ENCODE measurements around the gene SLC25A21. TPM values are rescaled to one million over a fixed set of nuclear protein-coding genes. Genes with fewer than 3 reads are reported as not detected.
A peak's percentile ranks its signal among the peaks of the same experiment; 100 is the strongest.

The SLC25A21 gene
- total RNA-seq, 1 donor from 2014 or later: not detected

GRCh38 chr14:36946872-36947271 lies 225.5 kb downstream of the SLC25A21 start:
- no peaks in the 10 kb centered on the region for H3K4me1 Mint-ChIP-seq
- intact Hi-C loops (cut with micrococcal nuclease): no loop called here
- H3K36me3 Mint-ChIP-seq (ENCODE audit: low read depth): no peaks in the 10 kb centered on the region
- no peak overlapping the region for H3K27ac Mint-ChIP-seq
- H3K4me3 Mint-ChIP-seq: no peak overlapping the region
- DNase-seq: no peak
- H3K27me3 Mint-ChIP-seq: no peaks in the 10 kb centered on the region
- no peaks in the 10 kb centered on the region for H3K9me3 Mint-ChIP-seq

- no peak overlapping the region for H3K4me3 Mint-ChIP-seq
- no peak overlapping the region for H3K27ac Mint-ChIP-seq
- DNase-seq: no peak
- H3K36me3 Mint-ChIP-seq (ENCODE audit: low read depth): no peaks in the 10 kb centered on the region
- H3K9me3 Mint-ChIP-seq: no peaks in the 10 kb centered on the region
- no peaks in the 10 kb centered on the region for H3K4me1 Mint-ChIP-seq
- no peaks in the 10 kb centered on the region for H3K27me3 Mint-ChIP-seq
- intact Hi-C loops (cut with micrococcal nuclease): loop anchor here (5.0 kb wide), 2 partner anchors 392 to 1062 kb away; no protein-coding TSS in a partner anchor
Measured at GRCh38 chr14:36944307-36945010, 227.9 kb downstream of the SLC25A21 start.

- Mint-ChIP-seq H3K9me3 (no peaks in the 10 kb centered on the region), H3K4me1 (no peaks in the 10 kb centered on the region), H3K4me3 (no peak overlapping the region), H3K36me3 (ENCODE audit: low read depth) (no peaks in the 10 kb centered on the region), H3K27ac (no peak overlapping the region), H3K27me3 (no peaks in the 10 kb centered on the region)
- no peak for DNase-seq
- intact Hi-C loops (cut with micrococcal nuclease): loop anchor here (5.0 kb wide), 2 partner anchors 390 to 1060 kb away; no protein-coding TSS in a partner anchor
Measured at GRCh38 chr14:36942522-36943245, 229.7 kb downstream of the SLC25A21 start.

- Mint-ChIP-seq H3K27ac (no peak overlapping the region), H3K4me3 (no peak overlapping the region), H3K9me3 (no peaks in the 10 kb centered on the region), H3K36me3 (ENCODE audit: low read depth) (no peaks in the 10 kb centered on the region), H3K27me3 (no peaks in the 10 kb centered on the region), H3K4me1 (no peaks in the 10 kb centered on the region)
- intact Hi-C loops (cut with micrococcal nuclease): loop anchor here (5.0 kb wide), 2 partner anchors 390 to 1060 kb away; no protein-coding TSS in a partner anchor
- DNase-seq: peak; percentile 83
Measured at GRCh38 chr14:36941783-36942521, 230.5 kb downstream of the SLC25A21 start.

GRCh38 chr14:36940476-36940875 lies 231.9 kb downstream of the SLC25A21 start:
- intact Hi-C loops (cut with micrococcal nuclease): loop anchor here (5.0 kb wide), 2 partner anchors 388 to 1058 kb away; no protein-coding TSS in a partner anchor
- H3K27ac Mint-ChIP-seq: no peak overlapping the region

GRCh38 chr14:36939265-36939664 lies 233.1 kb downstream of the SLC25A21 start:
- intact Hi-C loops (cut with micrococcal nuclease): no loop called here
- Mint-ChIP-seq H3K27ac (no peak overlapping the region), H3K27me3 (no peaks in the 10 kb centered on the region), H3K4me1 (no peaks in the 10 kb centered on the region), H3K9me3 (no peaks in the 10 kb centered on the region), H3K36me3 (ENCODE audit: low read depth) (no peaks in the 10 kb centered on the region), H3K4me3 (no peak overlapping the region)
- no peak for DNase-seq

More at GRCh38 chr14:36940476-36940875, 231.9 kb downstream of the SLC25A21 start:
- Mint-ChIP-seq H3K27me3 (no peaks in the 10 kb centered on the region), H3K36me3 (ENCODE audit: low read depth) (no peaks in the 10 kb centered on the region), H3K4me1 (no peaks in the 10 kb centered on the region), H3K4me3 (no peak overlapping the region), H3K9me3 (no peaks in the 10 kb centered on the region)
- DNase-seq: no peak

- Mint-ChIP-seq H3K27me3 (no peaks in the 10 kb centered on the region), H3K27ac (no peak overlapping the region)
Measured at GRCh38 chr14:36938678-36939077, 233.7 kb downstream of the SLC25A21 start.

GRCh38 chr14:36935976-36936678 lies 236.3 kb downstream of the SLC25A21 start:
- intact Hi-C loops (cut with micrococcal nuclease): no loop called here
- no peak overlapping the region for H3K27ac Mint-ChIP-seq
- H3K27me3 Mint-ChIP-seq: no peaks in the 10 kb centered on the region
- H3K36me3 Mint-ChIP-seq (ENCODE audit: low read depth): no peaks in the 10 kb centered on the region
- H3K4me3 Mint-ChIP-seq: no peak overlapping the region
- no peak for DNase-seq
- H3K4me1 Mint-ChIP-seq: no peaks in the 10 kb centered on the region
- no peaks in the 10 kb centered on the region for H3K9me3 Mint-ChIP-seq

More at GRCh38 chr14:36938678-36939077, 233.7 kb downstream of the SLC25A21 start:
- H3K36me3 Mint-ChIP-seq (ENCODE audit: low read depth): no peaks in the 10 kb centered on the region
- intact Hi-C loops (cut with micrococcal nuclease): no loop called here
- DNase-seq: no peak
- no peaks in the 10 kb centered on the region for H3K4me1 Mint-ChIP-seq
- H3K9me3 Mint-ChIP-seq: no peaks in the 10 kb centered on the region
- no peak overlapping the region for H3K4me3 Mint-ChIP-seq

- intact Hi-C loops (cut with micrococcal nuclease): no loop called here
- no peaks in the 10 kb centered on the region for H3K36me3 Mint-ChIP-seq (ENCODE audit: low read depth)
- H3K4me3 Mint-ChIP-seq: no peak overlapping the region
- no peaks in the 10 kb centered on the region for H3K27me3 Mint-ChIP-seq
- no peak for DNase-seq
- no peaks in the 10 kb centered on the region for H3K4me1 Mint-ChIP-seq
- H3K9me3 Mint-ChIP-seq: no peaks in the 10 kb centered on the region
- no peak overlapping the region for H3K27ac Mint-ChIP-seq
Measured at GRCh38 chr14:36934304-36934703, 238.1 kb downstream of the SLC25A21 start.

GRCh38 chr14:36931791-36932190 lies 240.6 kb downstream of the SLC25A21 start:
- Mint-ChIP-seq H3K4me3 (no peak overlapping the region), H3K9me3 (no peaks in the 10 kb centered on the region), H3K4me1 (no peaks in the 10 kb centered on the region), H3K27me3 (no peaks in the 10 kb centered on the region), H3K36me3 (ENCODE audit: low read depth) (no peaks in the 10 kb centered on the region), H3K27ac (no peak overlapping the region)
- intact Hi-C loops (cut with micrococcal nuclease): no loop called here
- no peak for DNase-seq

GRCh38 chr14:36928432-36928831 lies 244.0 kb downstream of the SLC25A21 start:
- H3K4me3 Mint-ChIP-seq: no peak overlapping the region
- no peak for DNase-seq
- no peaks in the 10 kb centered on the region for H3K27me3 Mint-ChIP-seq
- H3K27ac Mint-ChIP-seq: no peak overlapping the region
- no peaks in the 10 kb centered on the region for H3K9me3 Mint-ChIP-seq
- H3K36me3 Mint-ChIP-seq (ENCODE audit: low read depth): no peaks in the 10 kb centered on the region
- no peaks in the 10 kb centered on the region for H3K4me1 Mint-ChIP-seq
- intact Hi-C loops (cut with micrococcal nuclease): no loop called here

GRCh38 chr14:36925094-36925493 lies 247.3 kb downstream of the SLC25A21 start:
- intact Hi-C loops (cut with micrococcal nuclease): no loop called here
- DNase-seq: no peak
- Mint-ChIP-seq H3K9me3 (no peaks in the 10 kb centered on the region), H3K4me3 (no peak overlapping the region), H3K27ac (no peak overlapping the region), H3K27me3 (no peaks in the 10 kb centered on the region), H3K4me1 (no peaks in the 10 kb centered on the region), H3K36me3 (ENCODE audit: low read depth) (no peaks in the 10 kb centered on the region)

- Mint-ChIP-seq H3K4me1 (no peaks in the 10 kb centered on the region), H3K4me3 (no peak overlapping the region), H3K36me3 (ENCODE audit: low read depth) (no peaks in the 10 kb centered on the region), H3K27ac (no peak overlapping the region), H3K27me3 (no peaks in the 10 kb centered on the region), H3K9me3 (no peaks in the 10 kb centered on the region)
- DNase-seq: no peak
- intact Hi-C loops (cut with micrococcal nuclease): no loop called here
Measured at GRCh38 chr14:36916668-36917067, 255.7 kb downstream of the SLC25A21 start.
